ENCODE measurements around the gene CLEC10A. TPM values are rescaled to one million over a fixed set of nuclear protein-coding genes. Genes with fewer than 3 reads are reported as not detected.
A peak's percentile ranks its signal among the peaks of the same experiment; 100 is the strongest.

The CLEC10A gene
- total RNA-seq, 1 donor from 2014 or later = 1.6 TPM

DNA sequence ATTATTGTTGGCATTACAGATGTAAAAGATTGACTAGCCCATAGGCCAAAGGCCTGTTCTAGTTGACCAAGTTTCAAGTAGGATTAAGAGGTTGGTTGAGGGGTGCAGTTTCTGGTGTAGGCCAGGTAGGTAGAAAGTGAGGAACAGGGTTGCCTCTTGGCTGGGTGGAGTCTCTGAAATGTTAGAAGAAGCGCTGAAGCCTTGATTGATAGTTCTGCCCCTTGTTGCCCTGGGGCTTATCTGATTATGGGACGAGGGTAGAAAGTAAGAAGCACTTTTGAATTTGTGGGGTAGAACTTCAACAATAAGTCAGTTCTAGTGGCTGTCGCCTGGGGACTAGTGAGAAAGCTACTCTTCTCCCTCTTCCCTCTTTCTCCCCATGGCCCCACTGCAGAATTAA lies 51.0 kb downstream of the CLEC10A start:
- H3K9ac ChIP-seq (ENCODE audit: low read depth in 1 of 3, low read length in 3 of 3) = no peak overlapping the region
- H3K9me3 ChIP-seq (ENCODE audit: control insufficient read depth in 3 of 3, low read length in 3 of 3) = no peaks in the 10 kb centered on the region
- peaks cover 0 to 2% (median 0%) of the 10 kb centered on the region in 3 donors for H3K36me3 ChIP-seq (ENCODE audit: control insufficient read depth in 3 of 3, insufficient read depth in 3 of 3, low read length in 3 of 3)
- H3K27ac ChIP-seq (ENCODE audit: low read depth, low read length) = peak overlapping the region; percentile 36
- peaks cover 0 to under 1% (median 0%) of the 10 kb centered on the region in 3 donors for H3K27me3 ChIP-seq (ENCODE audit: control insufficient read depth in 3 of 3, insufficient read depth in 3 of 3, low read length in 3 of 3)
- H3K4me1 ChIP-seq (ENCODE audit: control insufficient read depth in 3 of 3, insufficient read depth in 3 of 3, low read length in 3 of 3) = peaks cover 6 to 16% (median 14%) of the 10 kb centered on the region in 3 donors
- H3K4me3 ChIP-seq (ENCODE audit: low read length in 3 of 3) = no peak overlapping the region

DNA sequence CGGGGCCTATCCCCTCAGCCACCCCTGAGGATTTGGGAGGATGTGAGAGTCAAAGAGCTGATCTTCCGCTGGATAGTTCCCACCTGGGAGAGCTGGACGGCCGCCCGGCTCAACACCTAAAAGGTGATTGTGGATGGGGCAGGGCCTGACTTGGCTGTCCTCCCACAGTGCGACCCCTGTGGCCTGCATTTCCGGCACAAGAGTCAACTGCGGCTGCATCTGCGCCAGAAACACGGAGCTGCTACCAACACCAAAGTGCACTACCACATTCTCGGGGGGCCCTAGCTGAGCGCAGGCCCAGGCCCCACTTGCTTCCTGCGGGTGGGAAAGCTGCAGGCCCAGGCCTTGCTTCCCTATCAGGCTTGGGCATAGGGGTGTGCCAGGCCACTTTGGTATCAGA lies 52.7 kb downstream of the CLEC10A start:
- peaks cover 0 to 2% (median 0%) of the 10 kb centered on the region in 3 donors for H3K36me3 ChIP-seq (ENCODE audit: control insufficient read depth in 3 of 3, insufficient read depth in 3 of 3, low read length in 3 of 3)
- H3K27me3 ChIP-seq (ENCODE audit: control insufficient read depth in 3 of 3, insufficient read depth in 3 of 3, low read length in 3 of 3) = peaks cover 10 to 13% (median 12%) of the 10 kb centered on the region in 3 donors
- H3K9ac ChIP-seq (ENCODE audit: low read depth in 1 of 3, low read length in 3 of 3) = no peak overlapping the region
- H3K4me1 ChIP-seq (ENCODE audit: control insufficient read depth in 3 of 3, insufficient read depth in 3 of 3, low read length in 3 of 3) = peaks cover 15 to 16% (median 16%) of the 10 kb centered on the region in 3 donors
- no peak overlapping the region for H3K27ac ChIP-seq (ENCODE audit: low read depth, low read length)
- H3K9me3 ChIP-seq (ENCODE audit: control insufficient read depth in 3 of 3, low read length in 3 of 3) = no peaks in the 10 kb centered on the region
- H3K4me3 ChIP-seq (ENCODE audit: low read length in 3 of 3) = no peak overlapping the region

DNA sequence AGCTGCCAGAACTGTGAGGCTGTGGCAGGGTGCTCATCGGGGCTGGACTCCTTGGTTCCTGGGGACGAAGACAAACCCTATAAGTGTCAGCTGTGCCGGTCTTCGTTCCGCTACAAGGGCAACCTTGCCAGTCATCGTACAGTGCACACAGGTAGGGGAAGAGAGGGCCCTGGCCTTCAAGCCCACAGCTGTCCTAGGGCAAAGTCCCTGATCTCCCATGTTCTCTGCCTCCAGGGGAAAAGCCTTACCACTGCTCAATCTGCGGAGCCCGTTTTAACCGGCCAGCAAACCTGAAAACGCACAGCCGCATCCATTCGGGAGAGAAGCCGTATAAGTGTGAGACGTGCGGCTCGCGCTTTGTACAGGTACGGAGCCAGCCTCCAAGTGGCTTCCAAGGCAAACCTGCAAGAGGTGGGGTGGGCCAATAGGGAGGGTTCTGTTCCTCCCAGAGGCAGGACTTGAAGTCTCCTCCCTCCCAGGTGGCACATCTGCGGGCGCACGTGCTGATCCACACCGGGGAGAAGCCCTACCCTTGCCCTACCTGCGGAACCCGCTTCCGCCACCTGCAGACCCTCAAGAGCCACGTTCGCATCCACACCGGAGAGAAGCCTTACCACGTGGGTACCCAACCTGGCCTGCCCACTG lies 53.5 kb downstream of the CLEC10A start:
- Histone ChIP-seq H3K27ac (ENCODE audit: low read depth, low read length) (no peak overlapping the region), H3K9me3 (ENCODE audit: control insufficient read depth in 3 of 3, low read length in 3 of 3) (no peaks in the 10 kb centered on the region), H3K27me3 (ENCODE audit: control insufficient read depth in 3 of 3, insufficient read depth in 3 of 3, low read length in 3 of 3) (peaks cover 14 to 17% (median 16%) of the 10 kb centered on the region in 3 donors), H3K4me1 (ENCODE audit: control insufficient read depth in 3 of 3, insufficient read depth in 3 of 3, low read length in 3 of 3) (peaks cover 18 to 21% (median 18%) of the 10 kb centered on the region in 3 donors), H3K36me3 (ENCODE audit: control insufficient read depth in 3 of 3, insufficient read depth in 3 of 3, low read length in 3 of 3) (peaks cover 0 to 2% (median 0%) of the 10 kb centered on the region in 3 donors), H3K4me3 (ENCODE audit: low read length in 3 of 3) (no peak overlapping the region), H3K9ac (ENCODE audit: low read depth in 1 of 3, low read length in 3 of 3) (peak overlapping the region in 1 of 3 donors; percentile 50)

DNA sequence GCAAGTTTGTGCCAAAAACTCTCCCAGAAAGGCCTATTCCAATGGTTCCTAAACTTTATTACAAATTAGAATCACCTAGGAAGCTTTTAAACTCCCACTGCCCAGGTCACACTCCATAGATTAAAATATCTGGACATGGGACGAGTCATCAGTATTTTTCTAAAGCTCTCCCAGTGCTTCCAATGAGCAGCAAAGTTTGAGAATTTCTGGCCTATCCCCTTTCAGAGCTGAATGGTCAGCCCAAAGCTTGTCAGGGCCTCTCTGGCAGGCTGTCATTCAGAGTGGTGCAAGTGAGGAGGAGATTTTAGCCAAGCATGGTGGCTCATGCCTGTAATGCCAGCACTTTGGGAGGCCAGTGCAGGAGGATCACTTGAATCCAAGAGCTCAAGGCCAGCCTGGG lies 54.8 kb downstream of the CLEC10A start:
- H3K9ac ChIP-seq (ENCODE audit: low read depth in 1 of 3, low read length in 3 of 3) = no peak overlapping the region
- no peak overlapping the region for H3K4me3 ChIP-seq (ENCODE audit: low read length in 3 of 3)
- H3K9me3 ChIP-seq (ENCODE audit: control insufficient read depth in 3 of 3, low read length in 3 of 3) = no peaks in the 10 kb centered on the region
- H3K27me3 ChIP-seq (ENCODE audit: control insufficient read depth in 3 of 3, insufficient read depth in 3 of 3, low read length in 3 of 3) = peaks cover 14 to 17% (median 16%) of the 10 kb centered on the region in 3 donors
- no peak overlapping the region for H3K27ac ChIP-seq (ENCODE audit: low read depth, low read length)
- peaks cover 26 to 32% (median 31%) of the 10 kb centered on the region in 3 donors for H3K4me1 ChIP-seq (ENCODE audit: control insufficient read depth in 3 of 3, insufficient read depth in 3 of 3, low read length in 3 of 3)
- H3K36me3 ChIP-seq (ENCODE audit: control insufficient read depth in 3 of 3, insufficient read depth in 3 of 3, low read length in 3 of 3) = peaks cover 0 to 2% (median 0%) of the 10 kb centered on the region in 3 donors

Small RNAs within 50 kb of the gene (small RNA-seq; reads per million reads assigned to genes)
- gene AC120057.1 = not detected

Other genes starting within 250 kb of the CLEC10A start
- not detected for gene TEKT1, start 248.5 kb downstream of the CLEC10A start, total RNA-seq
- gene ALOX12, start 84.2 kb downstream of the CLEC10A start, total RNA-seq = not detected
- 20.9 TPM for gene RNASEK, start 67.6 kb downstream of the CLEC10A start, total RNA-seq
- 13.0 TPM for gene BCL6B, start 57.2 kb downstream of the CLEC10A start, total RNA-seq
- under 0.01 TPM for gene SLC16A13, start 44.2 kb downstream of the CLEC10A start, total RNA-seq
- not detected for gene SLC16A11, start 36.2 kb downstream of the CLEC10A start, total RNA-seq
- not detected for gene ASGR2, start 34.6 kb upstream of the CLEC10A start, total RNA-seq
- 1.0 TPM for gene ASGR1, start 99.1 kb upstream of the CLEC10A start, total RNA-seq
- 7.3 TPM for gene DLG4, start 139.6 kb upstream of the CLEC10A start, total RNA-seq
- gene ACADVL, start 139.7 kb upstream of the CLEC10A start, total RNA-seq = 119 TPM
- gene DVL2, start 154.3 kb upstream of the CLEC10A start, total RNA-seq = 63.2 TPM
- gene PHF23, start 159.2 kb upstream of the CLEC10A start, total RNA-seq = 30.3 TPM
- gene GABARAP, start 162.2 kb upstream of the CLEC10A start, total RNA-seq = 259 TPM
- 39.7 TPM for gene CTDNEP1, start 171.5 kb upstream of the CLEC10A start, total RNA-seq
- gene ELP5, start 172.0 kb upstream of the CLEC10A start, total RNA-seq = 28.2 TPM
- gene CLDN7, start 182.2 kb upstream of the CLEC10A start, total RNA-seq = not detected
- 34.4 TPM for gene SLC2A4, start 201.5 kb upstream of the CLEC10A start, total RNA-seq
- gene YBX2, start 214.4 kb upstream of the CLEC10A start, total RNA-seq = 0.52 TPM
- gene EIF5A, start 227.4 kb upstream of the CLEC10A start, total RNA-seq = 185 TPM
- gene GPS2, start 235.1 kb upstream of the CLEC10A start, total RNA-seq = 24.5 TPM
- gene NEURL4, start 249.1 kb upstream of the CLEC10A start, total RNA-seq = 19.8 TPM

Measured in skeletal muscle tissue (tissue), 5 donors.